ENCODE data around the gene TMEM229A. TPM values are rescaled to one million over a fixed set of nuclear protein-coding genes. Genes with fewer than 3 reads are reported as not detected.
"Not testable (repeated sequence)": the region's sequence is repeated elsewhere in the genome, so short reads cannot be mapped to it uniquely, and the experiment has no call there.

TMEM229A gene
- polyA plus RNA-seq, 1 donor from 2014 or later = not detected

GRCh38 chr7:124013306-124013705 lies 19.6 kb downstream of the TMEM229A start:
- Mint-ChIP-seq H3K27me3 (no peaks in the 10 kb centered on the region), H3K27ac (no peak overlapping the region), H3K36me3 (no peaks in the 10 kb centered on the region), H3K4me3 (no peak overlapping the region), H3K9me3 (peaks cover 2 to 12% (median 4%) of the 10 kb centered on the region in 3 donors), H3K4me1 (no peaks in the 10 kb centered on the region)

GRCh38 chr7:124012864-124013263 lies 20.0 kb downstream of the TMEM229A start:
- no peak overlapping the region for H3K4me3 Mint-ChIP-seq
- no peak overlapping the region for H3K27ac Mint-ChIP-seq
- no peaks in the 10 kb centered on the region for H3K36me3 Mint-ChIP-seq
- peaks cover 2 to 12% (median 4%) of the 10 kb centered on the region in 3 donors for H3K9me3 Mint-ChIP-seq
- H3K27me3 Mint-ChIP-seq = no peaks in the 10 kb centered on the region
- no peaks in the 10 kb centered on the region for H3K4me1 Mint-ChIP-seq

GRCh38 chr7:124009321-124009720 lies 23.5 kb downstream of the TMEM229A start:
- Mint-ChIP-seq H3K4me3 (no peak overlapping the region), H3K27ac (no peak overlapping the region), H3K27me3 (no peaks in the 10 kb centered on the region), H3K4me1 (no peaks in the 10 kb centered on the region), H3K9me3 (peaks cover 0 to 5% (median under 1%) of the 10 kb centered on the region in 3 donors), H3K36me3 (no peaks in the 10 kb centered on the region)

GRCh38 chr7:124008296-124008695 lies 24.6 kb downstream of the TMEM229A start:
- not testable (repeated sequence) for H3K27me3 Mint-ChIP-seq, H3K9me3 Mint-ChIP-seq

GRCh38 chr7:123999703-124000102 lies 33.2 kb downstream of the TMEM229A start:
- Mint-ChIP-seq H3K27ac (no peak overlapping the region), H3K9me3 (peaks cover 8 to 28% (median 9%) of the 10 kb centered on the region in 3 donors), H3K4me1 (no peaks in the 10 kb centered on the region), H3K36me3 (no peaks in the 10 kb centered on the region), H3K27me3 (no peaks in the 10 kb centered on the region), H3K4me3 (no peak overlapping the region)

More at GRCh38 chr7:124008296-124008695, 24.6 kb downstream of the TMEM229A start:
- H3K4me1 Mint-ChIP-seq, H3K4me3 Mint-ChIP-seq, H3K36me3 Mint-ChIP-seq: not testable (repeated sequence)
- H3K27ac Mint-ChIP-seq = peak overlapping the region in 1 of 3 donors; percentile 57

GRCh38 chr7:123998921-123999320 lies 33.9 kb downstream of the TMEM229A start:
- Mint-ChIP-seq H3K4me3 (no peak overlapping the region), H3K9me3 (peaks cover 8 to 28% (median 9%) of the 10 kb centered on the region in 3 donors), H3K36me3 (no peaks in the 10 kb centered on the region), H3K27me3 (no peaks in the 10 kb centered on the region), H3K4me1 (no peaks in the 10 kb centered on the region), H3K27ac (no peak overlapping the region)

- Mint-ChIP-seq H3K4me3 (no peak overlapping the region), H3K27ac (no peak overlapping the region), H3K27me3 (no peaks in the 10 kb centered on the region), H3K36me3 (no peaks in the 10 kb centered on the region), H3K4me1 (no peaks in the 10 kb centered on the region), H3K9me3 (peaks cover 5 to 8% (median 6%) of the 10 kb centered on the region in 3 donors)
These were observed 36.6 kb downstream of the TMEM229A start for GRCh38 chr7:123996327-123996625.

- Mint-ChIP-seq H3K4me1 (no peaks in the 10 kb centered on the region), H3K36me3 (no peaks in the 10 kb centered on the region), H3K27me3 (no peaks in the 10 kb centered on the region), H3K9me3 (peaks cover 4 to 6% (median 5%) of the 10 kb centered on the region in 3 donors), H3K27ac (no peak overlapping the region), H3K4me3 (no peak overlapping the region)
These were observed 37.1 kb downstream of the TMEM229A start for GRCh38 chr7:123995617-123996326.

- Mint-ChIP-seq H3K36me3 (no peaks in the 10 kb centered on the region), H3K4me1 (no peaks in the 10 kb centered on the region), H3K27ac (no peak overlapping the region), H3K9me3 (peaks cover 0 to 11% (median 9%) of the 10 kb centered on the region in 3 donors), H3K4me3 (no peak overlapping the region), H3K27me3 (no peaks in the 10 kb centered on the region)
These were observed 38.4 kb downstream of the TMEM229A start for GRCh38 chr7:123994449-123994848.

GRCh38 chr7:123993996-123994395 lies 38.9 kb downstream of the TMEM229A start:
- H3K4me3 Mint-ChIP-seq = no peak overlapping the region
- H3K9me3 Mint-ChIP-seq = peaks cover 0 to 9% (median 8%) of the 10 kb centered on the region in 3 donors
- no peak overlapping the region for H3K27ac Mint-ChIP-seq
- H3K36me3 Mint-ChIP-seq = no peaks in the 10 kb centered on the region
- H3K4me1 Mint-ChIP-seq = no peaks in the 10 kb centered on the region
- H3K27me3 Mint-ChIP-seq = no peaks in the 10 kb centered on the region

GRCh38 chr7:123992913-123993518 lies 39.9 kb downstream of the TMEM229A start:
- Mint-ChIP-seq H3K27me3 (no peaks in the 10 kb centered on the region), H3K9me3 (peaks cover 0 to 8% (median 8%) of the 10 kb centered on the region in 3 donors), H3K36me3 (no peaks in the 10 kb centered on the region), H3K4me3 (no peak overlapping the region), H3K27ac (no peak overlapping the region), H3K4me1 (no peaks in the 10 kb centered on the region)

- H3K27me3 Mint-ChIP-seq = no peaks in the 10 kb centered on the region
- H3K4me3 Mint-ChIP-seq = no peak overlapping the region
- H3K4me1 Mint-ChIP-seq = no peaks in the 10 kb centered on the region
These were observed 45.4 kb downstream of the TMEM229A start for GRCh38 chr7:123987445-123987844.

More at GRCh38 chr7:123987445-123987844, 45.4 kb downstream of the TMEM229A start:
- Mint-ChIP-seq H3K27ac (no peak overlapping the region), H3K9me3 (peaks cover 3 to 6% (median 4%) of the 10 kb centered on the region in 3 donors), H3K36me3 (no peaks in the 10 kb centered on the region)

Other genes starting within 250 kb of the TMEM229A start
- gene HYAL4, start 187.9 kb downstream of the TMEM229A start, polyA plus RNA-seq = not detected
- not detected for gene SPAM1, start 107.8 kb downstream of the TMEM229A start, polyA plus RNA-seq

Data from IgD-negative memory B cell (primary cell).